HepG2 (cell line): Measurements from ENCODE around the gene CTSD. TPM values are rescaled to one million over a fixed set of nuclear protein-coding genes. Genes with fewer than 3 reads are reported as not detected.
A peak's percentile ranks its signal among the peaks of the same experiment; 100 is the strongest.

Source experiments
- ATAC-seq: fragments of 200-7000 bp; cut with Tn5 transposase; 3 replicates; pipeline ENCODE4 v1.9.1; 2020; ENCODE audit warnings: mild to moderate bottlenecking, moderate library complexity
- BruUV-seq: library from RNA; stranded (reverse); fragments of 400-500 nt; replicated peaks from 2 replicates; lab custom pipeline; 2021; lab: Mats Ljungman, UMichigan
- CTCF ChIA-PET: fragments of 300-600 bp; formaldehyde crosslinking; extraction: SDS; loops from one replicate; lab custom pipeline; 2021; ENCODE audit warnings: low total read pairs, inconsistent platforms, low intra/inter-chr PET ratio; lab: Yijun Ruan, JAX
- POLR2A ChIA-PET: fragments of 350-600 bp; sonication (Branson Sonifier 250); formaldehyde crosslinking; loops from one replicate; lab custom pipeline; 2020; ENCODE audit warnings: antibody characterized with exemption, inconsistent platforms; lab: Yijun Ruan, JAX
- DNase-seq: peaks from one replicate; pipeline ENCODE4 v3.0.0-alpha.2; 2015; ENCODE audit warnings: low spot score
- FAIRE-seq: peaks from 3 replicates; lab custom pipeline; 2011; peaks lifted over from hg19 to GRCh38; lab: Jason Lieb, UNC
- H2AFZ ChIP-seq: one replicate; pipeline ENCODE4 v1.6.1; 2011; ENCODE audit warnings: low read length, inconsistent platforms
- H3K27ac ChIP-seq: fragments of 300-600 bp; 3 replicates; pipeline ENCODE4 v1.8.0; 2011; ENCODE audit warnings: mixed run types, mild to moderate bottlenecking, mixed read lengths, low read length, inconsistent platforms; ENCODE audit not compliant: insufficient read depth; ENCODE audit errors: extremely low read length
- H3K27me3 ChIP-seq, 2 experiments: fragments of 200-600 bp in 1 of 2; 2 replicates in 1 of 2; 3 replicates in 1 of 2; pipeline versions ENCODE4 v1.6.0 to v1.8.0; 2011; ENCODE audit warnings: low read length in 2 of 2, mild to moderate bottlenecking in 2 of 2, moderate library complexity in 2 of 2, inconsistent platforms in 1 of 2; ENCODE audit not compliant: insufficient read depth in 2 of 2, control insufficient read depth in 1 of 2
- H3K36me3 ChIP-seq, 2 experiments: fragments of 200-600 bp in 1 of 2; replicated peaks in 1 of 2; 2 replicates in 1 of 2; 3 replicates in 1 of 2; pipeline versions ENCODE4 v1.5.1 to v1.8.0; 2011; ENCODE audit warnings: low read length in 2 of 2, inconsistent platforms in 1 of 2; ENCODE audit not compliant: insufficient read depth in 2 of 2, control insufficient read depth in 1 of 2
- H3K4me1 ChIP-seq: 2 replicates; pipeline ENCODE4 v1.5.1; 2012; ENCODE audit warnings: low read length, inconsistent platforms; ENCODE audit not compliant: insufficient read depth
- H3K4me2 ChIP-seq: 2 replicates; pipeline ENCODE4 v1.6.0; 2011; ENCODE audit warnings: low read depth, low read length, inconsistent platforms
- H3K4me3 ChIP-seq, 3 experiments: fragments of 200-600 bp in 1 of 3; sonication (generic), shearing (Covaris generic) in 1 of 3; replicated peaks in 1 of 3; 2 replicates each; pipeline ENCODE4 v1.5.1; 2011 to 2016; ENCODE audit warnings: low read length in 3 of 3, inconsistent platforms in 2 of 3, low read depth in 2 of 3, mild to moderate bottlenecking in 2 of 3, control low read depth in 1 of 3, mixed read lengths in 1 of 3; ENCODE audit not compliant: insufficient read depth in 1 of 3
- H3K79me2 ChIP-seq: one replicate; pipeline ENCODE4 v1.6.1; 2011; ENCODE audit warnings: low read length, inconsistent platforms; ENCODE audit not compliant: insufficient read depth
- H3K9ac ChIP-seq: 2 replicates; pipeline ENCODE4 v1.6.0; 2011; ENCODE audit warnings: mild to moderate bottlenecking, low read depth, low read length, inconsistent platforms; ENCODE audit not compliant: insufficient read depth
- H3K9me3 ChIP-seq: 2 replicates; pipeline ENCODE4 v1.5.1; 2012; ENCODE audit warnings: mild to moderate bottlenecking, low read length
- H4K20me1 ChIP-seq: 2 replicates; pipeline ENCODE4 v1.6.0; 2011; ENCODE audit warnings: inconsistent platforms, mild to moderate bottlenecking, low read length, moderate library complexity; ENCODE audit not compliant: insufficient read depth
- AGO2 ChIP-seq: fragments of 200-400 bp; formaldehyde crosslinking; optimal IDR thresholded peaks from 2 replicates; pipeline ENCODE3; 2017; ENCODE audit warnings: mild to moderate bottlenecking, low read depth, low read length, moderate library complexity
- KLF11 ChIP-seq: IDR thresholded peaks from 2 replicates; pipeline ENCODE4 v1.6.1; 2016; ENCODE audit warnings: missing compliant biosample characterization
- LRRFIP1 ChIP-seq: sonication (generic); formaldehyde crosslinking; conservative IDR thresholded peaks from 2 replicates; pipeline ENCODE4 v1.4.0; 2020; ENCODE audit warnings: missing genetic modification reagents
- PRDM4 ChIP-seq: sonication (generic); formaldehyde crosslinking; IDR thresholded peaks from 2 replicates; pipeline ENCODE4 v1.9.0; 2021; ENCODE audit warnings: missing genetic modification reagents, borderline replicate concordance
- RBFOX2 ChIP-seq: fragments of 200-400 bp; formaldehyde crosslinking; IDR thresholded peaks from 2 replicates; pipeline ENCODE4 v1.6.1; 2017; ENCODE audit warnings: low read depth, mild to moderate bottlenecking, low read length
- TSC22D2 ChIP-seq: sonication (generic); formaldehyde crosslinking; IDR thresholded peaks from 2 replicates; pipeline ENCODE4 v1.5.1; 2020; ENCODE audit warnings: missing genetic modification reagents, mild to moderate bottlenecking, borderline replicate concordance
- ZFP62 ChIP-seq: sonication (generic); formaldehyde crosslinking; IDR thresholded peaks from 2 replicates; pipeline ENCODE4 v1.4.0; 2020; ENCODE audit warnings: missing genetic modification reagents
- ZNF460 ChIP-seq: sonication (generic); formaldehyde crosslinking; IDR thresholded peaks from 2 replicates; pipeline ENCODE4 v1.5.1; 2020; ENCODE audit warnings: missing genetic modification reagents, mild to moderate bottlenecking, borderline replicate concordance
- ZNF652 ChIP-seq: IDR thresholded peaks from 2 replicates; pipeline ENCODE4 v1.6.1; 2016; ENCODE audit warnings: low read depth, borderline replicate concordance
- WGBS: methylation state at CpG from one replicate; pipeline ENCODE4 v1.1.6; 2017; ENCODE audit warnings: low lambda C conversion rate; 5-methylcytosine and 5-hydroxymethylcytosine counted together
- in situ Hi-C: cut with HindIII; loops from 2 replicates; pipeline ENCODE4 v1.10.0; 2017; ENCODE audit warnings: low pct_unique_long_range_greater_than_20kb; ENCODE audit not compliant: extremely low pct_ligation_motif_present
- intact Hi-C: fragments of 100-400 bp; cut with micrococcal nuclease; formaldehyde crosslinking; loops from one replicate; pipeline ENCODE4 v1.10.0; 2022; ENCODE audit not compliant: unreplicated experiment
- polyA plus RNA-seq, 8 experiments: library from polyadenylated mRNA; depleted of rRNA in 3 of 8; stranded (reverse) in 7 of 8; unstranded in 1 of 8; fragments of >200 nt; fragmentation: Illumina TruSeq in 4 of 8; extraction: Trizol in 4 of 8; gene quantifications; 2 replicates each; pipeline versions ENCODE4 v1.2.1 to v1.2.3, GENCODE V29; 2011 to 2016; ENCODE audit warnings: low read depth in 4 of 8, missing spikeins in 1 of 8, mixed read lengths in 1 of 8; ENCODE audit not compliant: insufficient read depth in 1 of 8
- total RNA-seq, 5 experiments: library from RNA; depleted of rRNA; stranded (reverse); fragments of >200 nt; fragmentation: Illumina TruSeq; extraction: Trizol; gene quantifications; 2 replicates each; pipeline ENCODE4 v1.2.3, GENCODE V29; 2016; ENCODE audit warnings: low read depth in 1 of 5

CTSD gene
- total and polyA plus RNA-seq, 2 of the 13 experiments (the other 11 are each of a cell fraction or from before 2014, with no cell fraction given): 143 to 230 TPM

GRCh38 chr11:1752907-1753228 lies 10.9 kb downstream of the CTSD start:
- H3K36me3 ChIP-seq: peaks cover 20 to 26% of the 10 kb centered on the region in 2 experiments; a peak in 4 of 5 replicates
- no TSS peak for BruUV-seq
- H3K79me2 ChIP-seq: no peaks in the 10 kb centered on the region
- DNase-seq (no peak), ATAC-seq (no peak), FAIRE-seq (no peak)
- peaks cover 12% of the 10 kb centered on the region for H4K20me1 ChIP-seq
- TF ChIP-seq ZNF652 (CRISPR knock-in tag): no peak
- TF ChIP-seq ZNF460 (CRISPR knock-in tag): no peak
- TF ChIP-seq AGO2: peak; percentile 45
- peak; percentile 36; the same call in 1 of the 2 replicates for TF ChIP-seq RBFOX2
- TF ChIP-seq PRDM4 (CRISPR knock-in tag): no peak
- TF ChIP-seq ZFP62 (CRISPR knock-in tag): no peak
- TF ChIP-seq LRRFIP1 (CRISPR knock-in tag): no peak
- TF ChIP-seq KLF11: no peak
- TF ChIP-seq TSC22D2 (CRISPR knock-in tag): no peak
- H3K27ac ChIP-seq: no peak overlapping the region
- no peak overlapping the region for H3K4me2 ChIP-seq
- H3K9me3 ChIP-seq: no peaks in the 10 kb centered on the region
- no peak overlapping the region for H3K4me3 ChIP-seq
- peaks cover 22% of the 10 kb centered on the region; the same call in 1 of the 2 replicates for H3K4me1 ChIP-seq
- no peak overlapping the region for H3K9ac ChIP-seq
- CTCF ChIA-PET: no interaction called here
- 98% methylated on average over 8 of the region's 10 CpGs for WGBS
- H3K27me3 ChIP-seq: peaks cover 0 to 2% of the 10 kb centered on the region in 2 experiments; a peak in 1 of 5 replicates
- H2AFZ ChIP-seq: no peak overlapping the region
- in situ Hi-C loops: no loop called here
- intact Hi-C loops: no loop called here
- POLR2A ChIA-PET: interaction anchor here (1.2 kb wide), 1 partner anchor 10 kb away, joined by 5 read pairs; no protein-coding TSS in a partner anchor
